Bronchial epithelial cell (primary cell): ENCODE data around the gene GATAD2B. TPM values are rescaled to one million over a fixed set of nuclear protein-coding genes. Genes with fewer than 3 reads are reported as not detected.

Experiments
- DNase-seq: peaks from one replicate; pipeline ENCODE4 v3.0.0-alpha.2; 2010; ENCODE audit warnings: low read depth
- FAIRE-seq: peaks from 2 replicates; lab custom pipeline; 2011; peaks lifted over from hg19 to GRCh38; lab: Jason Lieb, UNC
- H3K27me3 ChIP-seq: 2 replicates; pipeline ENCODE4 v1.5.1; 2011; ENCODE audit warnings: low read length; ENCODE audit not compliant: control insufficient read depth, insufficient read depth
- H3K36me3 ChIP-seq: 2 replicates; pipeline ENCODE4 v1.5.1; 2011; ENCODE audit warnings: low read length; ENCODE audit not compliant: control insufficient read depth, insufficient read depth
- H3K4me3 ChIP-seq: 2 replicates; pipeline ENCODE4 v1.5.1; 2011; ENCODE audit warnings: mild to moderate bottlenecking, low read depth, low read length, control low read depth
- CTCF ChIP-seq: IDR thresholded peaks from 2 replicates; pipeline ENCODE4 v1.5.1; 2011; ENCODE audit warnings: mild to moderate bottlenecking, moderate library complexity, low read length, control low read depth, inconsistent platforms; ENCODE audit not compliant: insufficient read depth, severe bottlenecking
- total RNA-seq: library from RNA; depleted of rRNA; stranded (reverse); fragments of >200 nt; gene quantifications from 2 replicates; pipeline ENCODE4 v1.2.1, GENCODE V29; 2014

The GATAD2B gene
- total RNA-seq, 1 donor from 2014 or later = 1.8 TPM

DNA sequence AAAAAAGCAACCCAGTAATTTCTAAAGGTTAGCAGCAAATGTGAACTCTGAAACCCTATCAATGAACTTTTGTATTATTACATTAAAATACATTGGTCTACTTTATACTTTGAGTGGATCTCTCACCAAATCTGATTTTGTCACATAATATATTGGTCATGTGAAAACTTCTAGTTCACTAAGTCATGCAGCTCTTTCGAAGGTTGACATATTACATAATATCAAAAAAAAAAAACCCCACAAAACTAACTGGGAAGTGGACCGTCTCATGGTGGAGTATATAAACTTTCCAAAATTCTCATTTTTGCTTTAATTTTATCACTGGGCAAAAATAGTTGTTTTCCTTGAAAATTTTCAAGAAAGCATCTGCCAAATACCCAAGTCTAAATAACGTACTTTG, 50.4 kb downstream of the GATAD2B start:
- Histone ChIP-seq H3K4me3 (no peak overlapping the region), H3K27me3 (no peaks in the 10 kb centered on the region), H3K36me3 (no peaks in the 10 kb centered on the region)
- DNase-seq (no peak), FAIRE-seq (no peak)
- TF ChIP-seq CTCF = no peak

DNA sequence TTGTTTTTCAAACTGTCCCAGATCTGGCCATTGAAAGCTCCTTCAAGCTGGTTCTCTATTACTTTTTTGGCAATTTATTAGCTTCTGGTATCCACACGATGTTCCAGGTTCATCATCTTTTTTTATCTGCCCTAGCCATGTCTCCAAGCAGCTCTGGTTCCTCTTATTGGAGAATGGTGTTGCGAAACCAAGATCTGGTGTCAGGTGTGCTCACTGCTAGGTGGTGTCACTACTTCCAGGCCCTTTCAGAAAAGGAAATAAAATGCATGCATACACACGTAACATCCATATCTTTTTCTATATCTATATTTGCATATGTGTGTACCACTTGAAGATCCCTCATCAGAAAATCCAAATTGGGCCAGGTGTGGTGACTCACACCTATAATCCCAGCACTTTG, 53.3 kb downstream of the GATAD2B start:
- Histone ChIP-seq H3K36me3 (no peaks in the 10 kb centered on the region), H3K27me3 (no peaks in the 10 kb centered on the region), H3K4me3 (no peak overlapping the region)
- TF ChIP-seq CTCF = no peak
- FAIRE-seq (no peak), DNase-seq (peak; percentile 46)

- Histone ChIP-seq H3K4me3 (no peak overlapping the region), H3K27me3 (no peaks in the 10 kb centered on the region), H3K36me3 (no peaks in the 10 kb centered on the region)
- DNase-seq = no peak
- TF ChIP-seq CTCF = no peak
- FAIRE-seq = no peak
Measured at GRCh38 chr1:153866045-153866850, 56.5 kb downstream of the GATAD2B start.

DNA sequence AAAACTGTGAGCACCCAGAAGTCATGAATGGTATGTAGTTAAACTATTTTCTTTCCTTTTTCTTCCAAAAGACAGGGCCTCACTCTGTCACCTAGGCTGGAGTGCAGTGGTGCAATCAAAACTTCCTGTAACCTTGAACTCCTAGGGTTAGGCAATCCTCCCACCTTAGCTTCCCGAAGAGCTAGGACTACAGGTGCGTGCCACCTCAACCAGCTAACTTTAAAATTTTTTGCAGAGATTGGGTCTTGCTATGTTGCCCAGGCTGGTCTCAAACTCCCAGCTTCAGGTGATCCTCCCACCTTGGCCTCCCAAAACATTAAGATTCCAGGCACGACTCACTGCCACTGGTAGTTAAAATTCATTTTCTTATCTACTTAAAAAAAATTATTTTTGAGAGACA, 62.5 kb downstream of the GATAD2B start:
- no peaks in the 10 kb centered on the region for H3K36me3 ChIP-seq
- DNase-seq = no peak
- FAIRE-seq = no peak
- H3K4me3 ChIP-seq = no peak overlapping the region
- no peak for TF ChIP-seq CTCF
- H3K27me3 ChIP-seq = no peaks in the 10 kb centered on the region

- no peak for DNase-seq
- Histone ChIP-seq H3K4me3 (no peak overlapping the region), H3K36me3 (peaks cover 2% of the 10 kb centered on the region), H3K27me3 (no peaks in the 10 kb centered on the region)
- TF ChIP-seq CTCF = no peak
- no peak for FAIRE-seq
Measured at GRCh38 chr1:153857505-153857904, 65.3 kb downstream of the GATAD2B start.

- H3K27me3 ChIP-seq = no peaks in the 10 kb centered on the region
- H3K36me3 ChIP-seq = peaks cover 4% of the 10 kb centered on the region
- no peak for FAIRE-seq
- TF ChIP-seq CTCF = no peak
- DNase-seq = no peak
- no peak overlapping the region for H3K4me3 ChIP-seq
Measured at GRCh38 chr1:153856763-153857162, 66.0 kb downstream of the GATAD2B start.
